Measurements from ENCODE around the gene CATSPERZ. TPM values are rescaled to one million over a fixed set of nuclear protein-coding genes. Genes with fewer than 3 reads are reported as not detected.
A peak's percentile ranks its signal among the peaks of the same experiment; 100 is the strongest.

The CATSPERZ gene
- polyA plus RNA-seq, 1 donor from 2014 or later: not detected

DNA sequence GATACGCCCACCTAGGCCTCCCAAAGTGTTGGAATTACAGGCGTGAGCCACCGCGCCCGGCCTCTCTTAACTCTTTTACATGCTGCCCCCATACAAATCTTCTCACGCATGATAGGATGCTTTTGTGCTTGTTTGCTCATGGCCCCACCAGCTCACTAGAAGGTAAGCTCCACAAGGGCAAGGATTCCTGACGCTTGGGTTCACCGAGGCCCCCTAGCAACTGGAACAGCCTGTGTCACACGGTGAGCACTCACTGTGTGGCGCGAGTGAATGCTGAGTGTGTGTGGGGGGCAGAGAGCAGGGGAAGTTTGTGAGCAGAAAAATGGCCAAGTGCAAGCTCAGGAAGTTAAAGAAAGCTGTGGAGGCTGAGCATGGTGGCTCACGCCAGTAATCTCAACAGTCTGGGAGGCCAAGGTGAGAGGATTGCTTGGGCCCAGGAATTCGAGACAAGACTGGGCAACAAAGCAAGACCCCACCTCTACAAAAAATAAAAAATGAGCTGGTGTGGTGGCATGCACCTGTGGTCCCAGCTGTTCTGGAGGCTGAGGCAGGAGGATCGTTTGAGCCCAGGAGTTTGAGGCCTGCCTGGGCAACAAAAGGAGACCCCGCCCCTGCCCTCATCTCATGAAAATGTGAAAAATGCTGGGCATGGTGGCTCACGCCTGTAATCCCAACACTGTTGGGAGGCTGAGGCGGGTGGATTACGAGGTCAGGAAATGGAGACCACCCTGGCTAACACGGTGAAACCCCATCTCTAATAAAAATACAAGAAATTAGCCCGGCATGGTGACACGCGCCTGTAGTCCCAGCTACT, 18.0 kb upstream of the CATSPERZ start:
- H3K9me2 ChIP-seq (ENCODE audit: insufficient read depth, low read length): no peaks in the 10 kb centered on the region
- no peaks in the 10 kb centered on the region for H4K20me1 ChIP-seq (ENCODE audit: insufficient read depth)
- H3K4me3 ChIP-seq (ENCODE audit: low read length): no peak overlapping the region
- no peaks in the 10 kb centered on the region for H3K27me3 ChIP-seq (ENCODE audit: insufficient read depth, low read depth, low read length)
- no peaks in the 10 kb centered on the region for H3K9me3 ChIP-seq (ENCODE audit: low read length)
- H3K4me2 ChIP-seq (ENCODE audit: low read length): no peak overlapping the region
- no peak overlapping the region for H3K9ac ChIP-seq (ENCODE audit: low read length)
- no peaks in the 10 kb centered on the region for H3F3A ChIP-seq (ENCODE audit: insufficient read depth, low read length, poor library complexity, severe bottlenecking)
- H3K79me2 ChIP-seq (replicated peaks; ENCODE audit: insufficient read depth, low read length): peaks cover 11% of the 10 kb centered on the region
- no peak overlapping the region for H2AFZ ChIP-seq (ENCODE audit: low read depth, low read length)
- H3K27ac ChIP-seq (ENCODE audit: low read length): no peak overlapping the region
- H3K36me3 ChIP-seq (ENCODE audit: insufficient read depth, low read length): no peaks in the 10 kb centered on the region
- TF ChIP-seq SMC3 (conservative IDR thresholded peaks at IDR 0.05; ENCODE audit: poor library complexity) (no peak), EP300 (conservative IDR thresholded peaks at IDR 0.05; ENCODE audit: poor library complexity, severe bottlenecking) (no peak), POLR2AphosphoS5 (IDR thresholded peaks at IDR 0.05) (no peak), RAD21 (conservative IDR thresholded peaks at IDR 0.05) (no peak), MXI1 (conservative IDR thresholded peaks at IDR 0.05; ENCODE audit: poor library complexity, severe bottlenecking) (no peak), REST (IDR thresholded peaks at IDR 0.05; ENCODE audit: borderline replicate concordance) (no peak), EZH2 (IDR thresholded peaks at IDR 0.05; ENCODE audit: borderline replicate concordance, insufficient read depth, low read length, poor library complexity, severe bottlenecking) (no peak), TAF1 (IDR thresholded peaks at IDR 0.05; ENCODE audit: low read depth) (no peak)
- TF ChIP-seq, protein P1, sequence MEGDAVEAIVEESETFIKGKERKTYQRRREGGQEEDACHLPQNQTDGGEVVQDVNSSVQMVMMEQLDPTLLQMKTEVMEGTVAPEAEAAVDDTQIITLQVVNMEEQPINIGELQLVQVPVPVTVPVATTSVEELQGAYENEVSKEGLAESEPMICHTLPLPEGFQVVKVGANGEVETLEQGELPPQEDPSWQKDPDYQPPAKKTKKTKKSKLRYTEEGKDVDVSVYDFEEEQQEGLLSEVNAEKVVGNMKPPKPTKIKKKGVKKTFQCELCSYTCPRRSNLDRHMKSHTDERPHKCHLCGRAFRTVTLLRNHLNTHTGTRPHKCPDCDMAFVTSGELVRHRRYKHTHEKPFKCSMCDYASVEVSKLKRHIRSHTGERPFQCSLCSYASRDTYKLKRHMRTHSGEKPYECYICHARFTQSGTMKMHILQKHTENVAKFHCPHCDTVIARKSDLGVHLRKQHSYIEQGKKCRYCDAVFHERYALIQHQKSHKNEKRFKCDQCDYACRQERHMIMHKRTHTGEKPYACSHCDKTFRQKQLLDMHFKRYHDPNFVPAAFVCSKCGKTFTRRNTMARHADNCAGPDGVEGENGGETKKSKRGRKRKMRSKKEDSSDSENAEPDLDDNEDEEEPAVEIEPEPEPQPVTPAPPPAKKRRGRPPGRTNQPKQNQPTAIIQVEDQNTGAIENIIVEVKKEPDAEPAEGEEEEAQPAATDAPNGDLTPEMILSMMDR (IDR thresholded peaks at IDR 0.05; ENCODE audit: poor library complexity, severe bottlenecking): no peak

DNA sequence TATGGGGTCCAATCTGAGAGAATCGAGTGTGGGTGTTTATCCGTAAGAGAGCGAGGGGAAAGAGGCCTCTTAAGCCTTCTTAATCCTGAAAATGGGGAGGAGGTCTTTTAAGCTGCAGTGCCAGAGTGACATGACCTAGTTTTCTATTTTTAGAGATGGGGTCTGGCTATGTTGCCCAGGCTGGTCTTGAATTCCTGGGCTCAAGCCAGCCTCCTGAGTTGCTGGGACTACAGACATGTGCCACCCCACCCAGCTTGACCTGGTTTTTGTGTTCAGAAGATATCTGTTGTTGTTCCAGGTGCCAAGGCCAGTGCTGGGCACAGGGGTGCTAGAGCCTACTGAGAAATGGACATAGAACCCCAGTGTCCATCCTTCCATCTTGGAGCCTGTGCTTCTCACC, 17.1 kb upstream of the CATSPERZ start:
- Histone ChIP-seq H3K79me2 (replicated peaks; ENCODE audit: insufficient read depth, low read length) (peaks cover 11% of the 10 kb centered on the region), H3K27ac (ENCODE audit: low read length) (no peak overlapping the region), H3F3A (ENCODE audit: insufficient read depth, low read length, poor library complexity, severe bottlenecking) (no peaks in the 10 kb centered on the region), H3K36me3 (ENCODE audit: insufficient read depth, low read length) (no peaks in the 10 kb centered on the region), H3K4me3 (ENCODE audit: low read length) (peak overlapping the region; percentile 90), H3K4me2 (ENCODE audit: low read length) (no peak overlapping the region), H3K9me2 (ENCODE audit: insufficient read depth, low read length) (no peaks in the 10 kb centered on the region), H3K27me3 (ENCODE audit: insufficient read depth, low read depth, low read length) (no peaks in the 10 kb centered on the region), H4K20me1 (ENCODE audit: insufficient read depth) (no peaks in the 10 kb centered on the region), H3K9ac (ENCODE audit: low read length) (peak overlapping the region; percentile 93), H2AFZ (ENCODE audit: low read depth, low read length) (no peak overlapping the region), H3K9me3 (ENCODE audit: low read length) (no peaks in the 10 kb centered on the region)
- TF ChIP-seq, protein P1 (IDR thresholded peaks at IDR 0.05; ENCODE audit: poor library complexity, severe bottlenecking): no peak

Data from neural cell (in vitro differentiated cells).